Measurements from ENCODE around the gene RTL3. TPM values are rescaled to one million over a fixed set of nuclear protein-coding genes. Genes with fewer than 3 reads are reported as not detected.
A peak's percentile ranks its signal among the peaks of the same experiment; 100 is the strongest.

The RTL3 gene
- total RNA-seq, 1 experiment from 2014 or later = not detected

- Histone ChIP-seq H3K4me2 (ENCODE audit: low read length) (no peak overlapping the region), H3K36me3 (ENCODE audit: low read depth, low read length) (no peaks in the 10 kb centered on the region), H3K4me1 (ENCODE audit: insufficient read depth, low read length) (no peaks in the 10 kb centered on the region), H4K20me1 (ENCODE audit: low read length) (no peaks in the 10 kb centered on the region), H3K79me2 (ENCODE audit: low read length) (no peaks in the 10 kb centered on the region), H3K9me2 (replicated peaks; ENCODE audit: low read length) (no peaks in the 10 kb centered on the region), H3K4me3 (ENCODE audit: low read length) (no peak overlapping the region), H3K27ac (ENCODE audit: low read length) (no peak overlapping the region), H3F3A (ENCODE audit: low read length, unreplicated experiment) (no peaks in the 10 kb centered on the region), H3K9ac (ENCODE audit: low read length) (no peak overlapping the region), H2AFZ (ENCODE audit: low read length) (peak overlapping the region; percentile 59; the same call in 1 of the 2 replicates), H3K27me3 (ENCODE audit: low read length) (no peaks in the 10 kb centered on the region), H3K9me3 (ENCODE audit: low read length) (no peaks in the 10 kb centered on the region)
- CTCF ChIA-PET = no interaction called here
- ATAC-seq (peak; percentile 76), DNase-seq (peak; percentile 63)
- POLR2A ChIA-PET (ENCODE audit: unreplicated experiment) = no interaction called here
- BruUV-seq (replicated peaks) = no TSS peak
- TF ChIP-seq EZH2 (IDR thresholded peaks at IDR 0.05; ENCODE audit: low read length, unreplicated experiment) (no peak), CTCF (conservative IDR thresholded peaks at IDR 0.05; ENCODE audit: low read depth, low read length) (peak; percentile 70)
- intact Hi-C loops (cut with micrococcal nuclease) = loop anchor here (1.0 to 5.0 kb wide), 3 partner anchors 56 to 178 kb away; no protein-coding TSS in a partner anchor
Observed at GRCh38 chrX:78708262-78708661, 49.1 kb upstream of the RTL3 start.

DNA sequence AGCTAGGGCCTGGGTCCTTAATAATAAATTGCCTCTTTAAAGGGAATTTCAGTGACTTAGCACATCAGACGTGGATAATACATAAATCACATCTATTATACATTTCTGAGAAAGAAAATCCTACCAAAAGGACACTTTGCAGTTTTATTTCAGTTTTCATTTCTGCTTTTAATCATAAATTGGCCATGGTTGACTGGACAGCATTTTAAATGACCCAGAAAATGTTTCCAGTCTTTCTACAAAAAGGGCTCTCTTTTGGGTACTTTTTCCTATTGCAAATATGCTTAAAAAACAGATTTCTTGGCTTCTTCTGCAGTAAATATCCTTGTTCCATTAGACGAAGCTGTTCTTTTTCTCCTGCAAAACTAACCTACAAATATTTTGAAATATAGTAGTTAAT is 46.9 kb upstream of the RTL3 start:
- Histone ChIP-seq H3K27ac (ENCODE audit: low read length) (no peak overlapping the region), H3K9me2 (replicated peaks; ENCODE audit: low read length) (no peaks in the 10 kb centered on the region), H3K4me3 (ENCODE audit: low read length) (no peak overlapping the region), H3K36me3 (ENCODE audit: low read depth, low read length) (no peaks in the 10 kb centered on the region), H3K4me1 (ENCODE audit: insufficient read depth, low read length) (no peaks in the 10 kb centered on the region), H3K9ac (ENCODE audit: low read length) (no peak overlapping the region), H3F3A (ENCODE audit: low read length, unreplicated experiment) (no peaks in the 10 kb centered on the region), H3K27me3 (ENCODE audit: low read length) (no peaks in the 10 kb centered on the region), H3K79me2 (ENCODE audit: low read length) (no peaks in the 10 kb centered on the region), H3K4me2 (ENCODE audit: low read length) (no peak overlapping the region), H2AFZ (ENCODE audit: low read length) (no peak overlapping the region), H4K20me1 (ENCODE audit: low read length) (no peaks in the 10 kb centered on the region), H3K9me3 (ENCODE audit: low read length) (no peaks in the 10 kb centered on the region)
- no peak for DNase-seq
- intact Hi-C loops (cut with micrococcal nuclease) = loop anchor here (5.0 kb wide), 1 partner anchor 54 kb away; no protein-coding TSS in a partner anchor
- BruUV-seq (replicated peaks) = no TSS peak
- ChIA-PET POLR2A (ENCODE audit: unreplicated experiment) (no interaction called here), CTCF (no interaction called here)
- TF ChIP-seq CTCF (conservative IDR thresholded peaks at IDR 0.05; ENCODE audit: low read depth, low read length) (no peak), EZH2phosphoT487 (IDR thresholded peaks at IDR 0.05; ENCODE audit: borderline replicate concordance, low read length) (no peak), EZH2 (IDR thresholded peaks at IDR 0.05; ENCODE audit: low read length, unreplicated experiment) (no peak)
- no peak for ATAC-seq

GRCh38 chrX:78693536-78693935 is 34.4 kb upstream of the RTL3 start:
- Histone ChIP-seq H3K9me3 (ENCODE audit: low read length) (no peaks in the 10 kb centered on the region), H3K4me3 (ENCODE audit: low read length) (no peak overlapping the region), H3K4me1 (ENCODE audit: insufficient read depth, low read length) (no peaks in the 10 kb centered on the region), H3F3A (ENCODE audit: low read length, unreplicated experiment) (no peaks in the 10 kb centered on the region), H3K27ac (ENCODE audit: low read length) (no peak overlapping the region), H3K27me3 (ENCODE audit: low read length) (no peaks in the 10 kb centered on the region), H3K9me2 (replicated peaks; ENCODE audit: low read length) (no peaks in the 10 kb centered on the region), H4K20me1 (ENCODE audit: low read length) (no peaks in the 10 kb centered on the region), H2AFZ (ENCODE audit: low read length) (0 out of 2 replicates have a peak overlapping the region, but pooled peaks have one; percentile 22), H3K9ac (ENCODE audit: low read length) (no peak overlapping the region), H3K4me2 (ENCODE audit: low read length) (no peak overlapping the region), H3K36me3 (ENCODE audit: low read depth, low read length) (no peaks in the 10 kb centered on the region), H3K79me2 (ENCODE audit: low read length) (no peaks in the 10 kb centered on the region)
- CTCF ChIA-PET = no interaction called here
- intact Hi-C loops (cut with micrococcal nuclease) = no loop called here
- TF ChIP-seq EZH2phosphoT487 (IDR thresholded peaks at IDR 0.05; ENCODE audit: borderline replicate concordance, low read length) (no peak), EZH2 (IDR thresholded peaks at IDR 0.05; ENCODE audit: low read length, unreplicated experiment) (no peak), CTCF (conservative IDR thresholded peaks at IDR 0.05; ENCODE audit: low read depth, low read length) (no peak)
- POLR2A ChIA-PET (ENCODE audit: unreplicated experiment) = no interaction called here
- ATAC-seq (no peak), DNase-seq (no peak)
- BruUV-seq (replicated peaks) = no TSS peak
